GM23338 (cell line): ENCODE data around the gene NDUFA9. TPM values are rescaled to one million over a fixed set of nuclear protein-coding genes. Genes with fewer than 3 reads are reported as not detected.

ENCODE experiments used
- ATAC-seq: fragments of 200-7000 bp; cut with Tn5 transposase; 3 replicates; pipeline ENCODE4 v1.9.1; 2020
- DNase-seq: peaks from one replicate; pipeline ENCODE4 v3.0.0-alpha.2; 2015; ENCODE audit warnings: low spot score
- H2AFZ ChIP-seq: fragments of 200-600 bp; sonication (generic); 2 replicates; pipeline ENCODE4 v1.8.0; 2016; ENCODE audit warnings: antibody characterized with exemption, mild to moderate bottlenecking, moderate library complexity
- H3F3A ChIP-seq: fragments of 200-600 bp; sonication (generic); replicated peaks from 2 replicates; pipeline ENCODE4 v1.8.0; 2017; ENCODE audit warnings: antibody characterized with exemption, mixed run types, low read depth
- H3K27ac ChIP-seq: fragments of 200-600 bp; sonication (generic); 2 replicates; pipeline ENCODE4 v1.6.1; 2016; ENCODE audit warnings: low read depth
- H3K27me3 ChIP-seq: fragments of 200-600 bp; sonication (generic); 2 replicates; pipeline ENCODE4 v1.8.0; 2016; ENCODE audit warnings: mild to moderate bottlenecking, mixed run types, moderate library complexity; ENCODE audit not compliant: insufficient read depth
- H3K36me3 ChIP-seq: fragments of 200-600 bp; sonication (generic); 2 replicates; pipeline ENCODE4 v1.8.0; 2016; ENCODE audit warnings: mild to moderate bottlenecking; ENCODE audit not compliant: insufficient read depth
- H3K4me1 ChIP-seq: fragments of 200-600 bp; sonication (generic); 2 replicates; pipeline ENCODE4 v1.8.0; 2016; ENCODE audit warnings: mild to moderate bottlenecking, moderate library complexity; ENCODE audit not compliant: insufficient read depth
- H3K4me2 ChIP-seq: fragments of 200-600 bp; sonication (generic); 2 replicates; pipeline ENCODE4 v1.7.1; 2017; ENCODE audit warnings: mixed run types
- H3K4me3 ChIP-seq: fragments of 200-600 bp; sonication (generic); 2 replicates; pipeline ENCODE4 v1.6.1; 2016; ENCODE audit warnings: mixed run types
- H3K79me2 ChIP-seq: fragments of 200-600 bp; sonication (generic); replicated peaks from 2 replicates; pipeline ENCODE4 v1.8.0; 2017; ENCODE audit warnings: mild to moderate bottlenecking; ENCODE audit not compliant: insufficient read depth
- H3K9me2 ChIP-seq: fragments of 200-600 bp; sonication (generic); 2 replicates; pipeline ENCODE4 v1.8.0; 2017; ENCODE audit not compliant: insufficient read depth
- H4K20me1 ChIP-seq: fragments of 200-600 bp; sonication (generic); replicated peaks from 2 replicates; pipeline ENCODE4 v1.8.0; 2017; ENCODE audit warnings: mild to moderate bottlenecking; ENCODE audit not compliant: insufficient read depth
- H3K27ac Mint-ChIP-seq: 2 replicates; pipeline ENCODE4 v1.8.0; 2020; ENCODE audit warnings: inconsistent platforms, mild to moderate bottlenecking, moderate library complexity, mixed read lengths
- H3K27me3 Mint-ChIP-seq: 3 replicates; pipeline ENCODE4 v1.8.0; 2022; ENCODE audit warnings: low read depth, mild to moderate bottlenecking, moderate library complexity, mixed read lengths, inconsistent platforms; ENCODE audit not compliant: insufficient read depth, poor library complexity
- H3K36me3 Mint-ChIP-seq: 3 replicates; pipeline ENCODE4 v1.8.0; 2021; ENCODE audit warnings: low read depth, mild to moderate bottlenecking, inconsistent platforms, moderate library complexity, mixed read lengths
- H3K4me1 Mint-ChIP-seq: 3 replicates; pipeline ENCODE4 v1.8.0; 2020; ENCODE audit warnings: mild to moderate bottlenecking, inconsistent platforms, mixed read lengths
- H3K4me3 Mint-ChIP-seq: 3 replicates; pipeline ENCODE4 v1.8.0; 2021; ENCODE audit warnings: moderate library complexity, mild to moderate bottlenecking, inconsistent platforms, mixed read lengths
- H3K9me3 Mint-ChIP-seq: 3 replicates; pipeline ENCODE4 v1.8.0; 2020; ENCODE audit warnings: moderate library complexity, mild to moderate bottlenecking, inconsistent platforms, mixed read lengths
- CREB1 ChIP-seq: fragments of 250-450 bp; sonication (Bioruptor Pico); IDR thresholded peaks from 2 replicates; pipeline ENCODE4 v1.5.0; 2020; ENCODE audit warnings: low read depth, mild to moderate bottlenecking, moderate library complexity
- ETS1 ChIP-seq: IDR thresholded peaks from 2 replicates; pipeline ENCODE4 v1.6.1; 2016; ENCODE audit warnings: antibody characterized with exemption
- JUNB ChIP-seq: IDR thresholded peaks from one replicate; pipeline ENCODE4 v1.6.1; 2016; ENCODE audit warnings: antibody characterized with exemption; ENCODE audit not compliant: unreplicated experiment
- NANOG ChIP-seq: IDR thresholded peaks from 2 replicates; pipeline ENCODE4 v1.6.1; 2016; ENCODE audit warnings: antibody characterized with exemption, borderline replicate concordance
- POLR2AphosphoS5 ChIP-seq: IDR thresholded peaks from 2 replicates; pipeline ENCODE4 v1.6.1; 2016; ENCODE audit warnings: antibody characterized with exemption, low read depth
- STAT1 ChIP-seq: IDR thresholded peaks from one replicate; pipeline ENCODE4 v1.6.1; 2016; ENCODE audit warnings: antibody characterized with exemption; ENCODE audit not compliant: unreplicated experiment
- ZNF114 ChIP-seq: fragments of 250-450 bp; sonication (Bioruptor Pico); IDR thresholded peaks from 2 replicates; pipeline ENCODE4 v1.5.0; 2020; ENCODE audit warnings: mild to moderate bottlenecking, moderate library complexity
- ZNF331 ChIP-seq: fragments of 250-450 bp; sonication (Bioruptor Pico); IDR thresholded peaks from 2 replicates; pipeline ENCODE4 v1.5.0; 2020; ENCODE audit warnings: low read depth, mild to moderate bottlenecking, moderate library complexity
- ZNF462 ChIP-seq: fragments of 250-450 bp; sonication (Bioruptor Pico); IDR thresholded peaks from 2 replicates; pipeline ENCODE4 v1.5.0; 2020; ENCODE audit warnings: mild to moderate bottlenecking, moderate library complexity
- polyA plus RNA-seq: library from polyadenylated mRNA; unstranded; fragments of >200 nt; fragmentation: Nextera tagmentation; extraction: Ambion mirVana; gene quantifications from 2 replicates; pipeline ENCODE4 v1.2.1, GENCODE V29; 2016
- total RNA-seq: library from RNA; depleted of rRNA; stranded (reverse); fragments of >200 nt; shearing (Covaris generic); gene quantifications from 2 replicates; pipeline ENCODE4 v1.2.3, GENCODE V29; 2014

Gene NDUFA9
- total and polyA plus RNA-seq, 2 experiments from 2014 or later, result 35.4 to 79.8 TPM

GRCh38 chr12:4630262-4630661 lies 18.7 kb upstream of the NDUFA9 start:
- H3K4me3 Mint-ChIP-seq, result peak overlapping the region; percentile 48
- H3K27me3 ChIP-seq, result no peaks in the 10 kb centered on the region
- H3K36me3 ChIP-seq, result no peaks in the 10 kb centered on the region
- peak overlapping the region; percentile 40; the same call in 1 of the 2 replicates for H3K27ac ChIP-seq
- peak overlapping the region; percentile 15 for H3K4me3 ChIP-seq
- H2AFZ ChIP-seq, result no peak overlapping the region
- DNase-seq (peak; percentile 55), ATAC-seq (peak; percentile 85)
- TF ChIP-seq CREB1 (CRISPR knock-in tag), result no peak
- TF ChIP-seq NANOG, result peak; percentile 86
- no peak for TF ChIP-seq JUNB
- H3K9me3 Mint-ChIP-seq, result peaks cover 8% of the 10 kb centered on the region; the same call in 2 of the 3 replicates
- H3K4me2 ChIP-seq, result peak overlapping the region; percentile 39
- peaks cover 6% of the 10 kb centered on the region for H3K27me3 Mint-ChIP-seq
- peaks cover 9% of the 10 kb centered on the region; the same call in 2 of the 3 replicates for H3K36me3 Mint-ChIP-seq
- no peaks in the 10 kb centered on the region for H3K9me2 ChIP-seq
- peaks cover 25% of the 10 kb centered on the region for H3K4me1 ChIP-seq
- H3F3A ChIP-seq, result no peaks in the 10 kb centered on the region
- H3K4me1 Mint-ChIP-seq, result peaks cover 16% of the 10 kb centered on the region
- peak overlapping the region; percentile 48; the same call in 1 of the 2 replicates for H3K27ac Mint-ChIP-seq
- H3K79me2 ChIP-seq, result no peaks in the 10 kb centered on the region
- H4K20me1 ChIP-seq, result no peaks in the 10 kb centered on the region

- H3K4me1 Mint-ChIP-seq, result peaks cover 8% of the 10 kb centered on the region; the same call in 2 of the 3 replicates
- H3K27ac Mint-ChIP-seq, result no peak overlapping the region
- TF ChIP-seq ZNF114 (CRISPR knock-in tag), result no peak
- no peak for TF ChIP-seq ETS1
- no peak for TF ChIP-seq ZNF462 (CRISPR knock-in tag)
- no peak for TF ChIP-seq POLR2AphosphoS5
- TF ChIP-seq STAT1, result no peak
- TF ChIP-seq ZNF331 (CRISPR knock-in tag), result no peak
- no peak for TF ChIP-seq JUNB
Observed at GRCh38 chr12:4643747-4644146, 5.2 kb upstream of the NDUFA9 start.

More at GRCh38 chr12:4643747-4644146, 5.2 kb upstream of the NDUFA9 start:
- H3K9me2 ChIP-seq, result no peaks in the 10 kb centered on the region
- no peak overlapping the region for H3K4me2 ChIP-seq
- DNase-seq, result no peak
- no peaks in the 10 kb centered on the region for H3F3A ChIP-seq
- H3K27me3 ChIP-seq, result no peaks in the 10 kb centered on the region
- no peaks in the 10 kb centered on the region for H3K9me3 Mint-ChIP-seq
- no peak overlapping the region for H3K27ac ChIP-seq
- no peak overlapping the region for H3K4me3 ChIP-seq
- H3K4me1 ChIP-seq, result peaks cover 7% of the 10 kb centered on the region; the same call in 1 of the 2 replicates
- H4K20me1 ChIP-seq, result no peaks in the 10 kb centered on the region
- H3K27me3 Mint-ChIP-seq, result peaks cover 3% of the 10 kb centered on the region
- H2AFZ ChIP-seq, result no peak overlapping the region
- peaks cover 5% of the 10 kb centered on the region; the same call in 1 of the 2 replicates for H3K79me2 ChIP-seq
- no peaks in the 10 kb centered on the region for H3K36me3 Mint-ChIP-seq
- no peak for ATAC-seq
- no peak overlapping the region for H3K4me3 Mint-ChIP-seq
- no peaks in the 10 kb centered on the region for H3K36me3 ChIP-seq
